ENCODE results near the gene ZNF665.
"Not testable (repeated sequence)": the region's sequence is repeated elsewhere in the genome, so short reads cannot be mapped to it uniquely, and the experiment has no call there.

ZNF665 gene

GRCh38 chr19:53126733-53127526 lies 66.2 kb downstream of the ZNF665 start:
- H3K27me3 ChIP-seq (ENCODE audit: control insufficient read depth in 1 of 2, insufficient read depth in 2 of 2, low read length in 2 of 2); H3K9me3 ChIP-seq (ENCODE audit: control insufficient read depth in 1 of 2, low read length in 2 of 2); H3K27ac ChIP-seq (ENCODE audit: low read depth, low read length); H3K9ac ChIP-seq (ENCODE audit: low read depth in 1 of 2, low read length in 2 of 2); H3K4me3 ChIP-seq (ENCODE audit: low read depth in 1 of 2, low read length in 2 of 2); H3K36me3 ChIP-seq (ENCODE audit: control insufficient read depth in 1 of 2, insufficient read depth in 2 of 2, low read length in 2 of 2); H3K4me1 ChIP-seq (ENCODE audit: control insufficient read depth in 1 of 2, insufficient read depth in 2 of 2, low read length in 2 of 2): not testable (repeated sequence)

GRCh38 chr19:53123400-53123799 lies 69.8 kb downstream of the ZNF665 start:
- H3K9me3 ChIP-seq (ENCODE audit: control insufficient read depth in 1 of 2, low read length in 2 of 2) = peaks cover 5 to 8% of the 10 kb centered on the region in 2 donors
- H3K27ac ChIP-seq (ENCODE audit: low read depth, low read length) = no peak overlapping the region
- no peaks in the 10 kb centered on the region for H3K27me3 ChIP-seq (ENCODE audit: control insufficient read depth in 1 of 2, insufficient read depth in 2 of 2, low read length in 2 of 2)
- no peak overlapping the region for H3K9ac ChIP-seq (ENCODE audit: low read depth in 1 of 2, low read length in 2 of 2)
- no peaks in the 10 kb centered on the region for H3K36me3 ChIP-seq (ENCODE audit: control insufficient read depth in 1 of 2, insufficient read depth in 2 of 2, low read length in 2 of 2)
- no peaks in the 10 kb centered on the region for H3K4me1 ChIP-seq (ENCODE audit: control insufficient read depth in 1 of 2, insufficient read depth in 2 of 2, low read length in 2 of 2)
- H3K4me3 ChIP-seq (ENCODE audit: low read depth in 1 of 2, low read length in 2 of 2) = no peak overlapping the region
